Activated T-helper 1 cell treated with anti-CD3 and anti-CD28 coated beads, Interleukin-12 subunit alpha, Interleukin-12 subunit beta, Interleukin-2, Interleukin-4 antibody, amounts not matched to agents 30 ng/mL and 10 ng/mL and 1 ng/mL, durations not matched to agents 14 hours and 24 hours and 36 hours (primary cell): Measurements from ENCODE around the gene ADAMTS2. TPM values are rescaled to one million over a fixed set of nuclear protein-coding genes. Genes with fewer than 3 reads are reported as not detected.

Experiments used
- DNase-seq: peaks from one replicate; pipeline ENCODE4 v3.0.0; 2021; ENCODE audit warnings: low spot score
- H3K27ac Mint-ChIP-seq: one replicate; pipeline ENCODE4 v1.8.0; 2021; ENCODE audit warnings: mild to moderate bottlenecking, mixed read lengths
- H3K27me3 Mint-ChIP-seq: one replicate; pipeline ENCODE4 v1.8.0; 2022; ENCODE audit warnings: mild to moderate bottlenecking, moderate library complexity, mixed read lengths; ENCODE audit not compliant: insufficient read depth
- H3K36me3 Mint-ChIP-seq: one replicate; pipeline ENCODE4 v1.8.0; 2021; ENCODE audit warnings: low read depth, mixed read lengths
- H3K4me1 Mint-ChIP-seq: one replicate; pipeline ENCODE4 v1.8.0; 2021; ENCODE audit warnings: low read depth, mixed read lengths
- H3K4me3 Mint-ChIP-seq: one replicate; pipeline ENCODE4 v1.8.0; 2021; ENCODE audit warnings: mild to moderate bottlenecking, moderate library complexity, mixed read lengths
- H3K9me3 Mint-ChIP-seq: one replicate; pipeline ENCODE4 v1.8.0; 2021; ENCODE audit warnings: mixed read lengths
- intact Hi-C: fragments of 100-400 bp; cut with micrococcal nuclease; formaldehyde crosslinking; loops from one replicate; pipeline ENCODE4 v1.15.1; 2024
- total RNA-seq: library from RNA; stranded (reverse); gene quantifications from 2 replicates; pipeline ENCODE4 v1.2.3, GENCODE V29; 2022

ADAMTS2 gene
- total RNA-seq, 1 donor from 2014 or later: not detected

GRCh38 chr5:179199246-179199645, 146.0 kb downstream of the ADAMTS2 start:
- Mint-ChIP-seq H3K36me3 (no peaks in the 10 kb centered on the region), H3K4me3 (no peak overlapping the region), H3K27ac (no peak overlapping the region), H3K27me3 (no peaks in the 10 kb centered on the region), H3K4me1 (no peaks in the 10 kb centered on the region), H3K9me3 (no peaks in the 10 kb centered on the region)
- DNase-seq: no peak
- intact Hi-C loops: no loop called here

GRCh38 chr5:179198825-179199224, 146.4 kb downstream of the ADAMTS2 start:
- DNase-seq: no peak
- intact Hi-C loops: no loop called here
- Mint-ChIP-seq H3K4me3 (no peak overlapping the region), H3K36me3 (no peaks in the 10 kb centered on the region), H3K27me3 (no peaks in the 10 kb centered on the region), H3K27ac (no peak overlapping the region), H3K9me3 (no peaks in the 10 kb centered on the region), H3K4me1 (no peaks in the 10 kb centered on the region)

GRCh38 chr5:179196405-179197079, 148.7 kb downstream of the ADAMTS2 start:
- Mint-ChIP-seq H3K27ac (no peak overlapping the region), H3K9me3 (no peaks in the 10 kb centered on the region), H3K4me1 (no peaks in the 10 kb centered on the region), H3K36me3 (no peaks in the 10 kb centered on the region), H3K27me3 (no peaks in the 10 kb centered on the region), H3K4me3 (no peak overlapping the region)
- DNase-seq: no peak
- intact Hi-C loops: no loop called here

- no peak overlapping the region for H3K4me3 Mint-ChIP-seq
- DNase-seq: no peak
- H3K9me3 Mint-ChIP-seq: no peaks in the 10 kb centered on the region
- H3K4me1 Mint-ChIP-seq: no peaks in the 10 kb centered on the region
- intact Hi-C loops: no loop called here
- no peaks in the 10 kb centered on the region for H3K36me3 Mint-ChIP-seq
- no peak overlapping the region for H3K27ac Mint-ChIP-seq
- no peaks in the 10 kb centered on the region for H3K27me3 Mint-ChIP-seq
Observed at GRCh38 chr5:179195561-179196404, 149.5 kb downstream of the ADAMTS2 start.

GRCh38 chr5:179194941-179195381, 150.3 kb downstream of the ADAMTS2 start:
- H3K4me1 Mint-ChIP-seq: no peaks in the 10 kb centered on the region
- H3K9me3 Mint-ChIP-seq: no peaks in the 10 kb centered on the region
- no peak for DNase-seq
- H3K36me3 Mint-ChIP-seq: no peaks in the 10 kb centered on the region
- no peaks in the 10 kb centered on the region for H3K27me3 Mint-ChIP-seq
- H3K4me3 Mint-ChIP-seq: no peak overlapping the region
- intact Hi-C loops: no loop called here
- H3K27ac Mint-ChIP-seq: no peak overlapping the region

- no peak overlapping the region for H3K27ac Mint-ChIP-seq
- DNase-seq: no peak
- no peaks in the 10 kb centered on the region for H3K9me3 Mint-ChIP-seq
- intact Hi-C loops: no loop called here
- H3K27me3 Mint-ChIP-seq: no peaks in the 10 kb centered on the region
- H3K4me3 Mint-ChIP-seq: no peak overlapping the region
- no peaks in the 10 kb centered on the region for H3K36me3 Mint-ChIP-seq
- no peaks in the 10 kb centered on the region for H3K4me1 Mint-ChIP-seq
Observed at GRCh38 chr5:179194201-179194910, 150.9 kb downstream of the ADAMTS2 start.

- no peak for DNase-seq
- Mint-ChIP-seq H3K9me3 (no peaks in the 10 kb centered on the region), H3K4me1 (no peaks in the 10 kb centered on the region), H3K27me3 (no peaks in the 10 kb centered on the region), H3K36me3 (no peaks in the 10 kb centered on the region), H3K27ac (no peak overlapping the region), H3K4me3 (no peak overlapping the region)
- intact Hi-C loops: no loop called here
Observed at GRCh38 chr5:179193746-179194145, 151.5 kb downstream of the ADAMTS2 start.

GRCh38 chr5:179192891-179193470, 152.3 kb downstream of the ADAMTS2 start:
- Mint-ChIP-seq H3K36me3 (no peaks in the 10 kb centered on the region), H3K27ac (no peak overlapping the region), H3K4me1 (no peaks in the 10 kb centered on the region), H3K9me3 (no peaks in the 10 kb centered on the region), H3K4me3 (no peak overlapping the region), H3K27me3 (no peaks in the 10 kb centered on the region)
- intact Hi-C loops: no loop called here
- DNase-seq: no peak

- Mint-ChIP-seq H3K27ac (no peak overlapping the region), H3K4me3 (no peak overlapping the region), H3K9me3 (no peaks in the 10 kb centered on the region), H3K36me3 (no peaks in the 10 kb centered on the region), H3K27me3 (no peaks in the 10 kb centered on the region), H3K4me1 (no peaks in the 10 kb centered on the region)
- DNase-seq: no peak
- intact Hi-C loops: no loop called here
Observed at GRCh38 chr5:179192185-179192890, 152.9 kb downstream of the ADAMTS2 start.

GRCh38 chr5:179191506-179192184, 153.6 kb downstream of the ADAMTS2 start:
- Mint-ChIP-seq H3K4me3 (no peak overlapping the region), H3K36me3 (no peaks in the 10 kb centered on the region), H3K27ac (no peak overlapping the region), H3K9me3 (no peaks in the 10 kb centered on the region), H3K27me3 (no peaks in the 10 kb centered on the region), H3K4me1 (no peaks in the 10 kb centered on the region)
- intact Hi-C loops: no loop called here
- no peak for DNase-seq

GRCh38 chr5:179190851-179191505, 154.3 kb downstream of the ADAMTS2 start:
- H3K4me3 Mint-ChIP-seq: no peak overlapping the region
- no peak overlapping the region for H3K27ac Mint-ChIP-seq
- no peaks in the 10 kb centered on the region for H3K27me3 Mint-ChIP-seq
- H3K4me1 Mint-ChIP-seq: no peaks in the 10 kb centered on the region
- H3K9me3 Mint-ChIP-seq: no peaks in the 10 kb centered on the region
- intact Hi-C loops: no loop called here
- H3K36me3 Mint-ChIP-seq: no peaks in the 10 kb centered on the region
- no peak for DNase-seq
